ENCODE measurements around the gene OR2M4.

Gene OR2M4

GRCh38 chr1:248288391-248288790 lies 57.2 kb downstream of the OR2M4 start:
- H3K9me3 ChIP-seq (ENCODE audit: control insufficient read depth, insufficient read depth, low read length): no peaks in the 10 kb centered on the region
- H3K9ac ChIP-seq (ENCODE audit: low read depth, low read length): no peak overlapping the region
- no peaks in the 10 kb centered on the region for H3K36me3 ChIP-seq (ENCODE audit: insufficient read depth, low read length)
- no peaks in the 10 kb centered on the region for H3K4me1 ChIP-seq (ENCODE audit: insufficient read depth, low read length)

All from ES-I3 (cell line).